ENCODE results near the gene IGF2. TPM values are rescaled to one million over a fixed set of nuclear protein-coding genes. Genes with fewer than 3 reads are reported as not detected.

Gene IGF2
- total RNA-seq, 1 experiment from 2014 or later: 0.29 TPM

GRCh38 chr11:2122907-2123627 lies 16.1 kb downstream of the IGF2 start:
- peak; percentile 48 for DNase-seq (ENCODE audit: low read depth)

- peak; percentile 28 for DNase-seq (ENCODE audit: low read depth)
These were observed 16.8 kb downstream of the IGF2 start for GRCh38 chr11:2122222-2122906.

- DNase-seq (ENCODE audit: low read depth): no peak
These were observed 17.7 kb downstream of the IGF2 start for GRCh38 chr11:2121227-2122130.

- no peak for DNase-seq (ENCODE audit: low read depth)
These were observed 18.7 kb downstream of the IGF2 start for GRCh38 chr11:2120359-2121100.

- DNase-seq (ENCODE audit: low read depth): no peak
These were observed 20.5 kb downstream of the IGF2 start for GRCh38 chr11:2118677-2119076.

GRCh38 chr11:2116680-2117079 lies 22.5 kb downstream of the IGF2 start:
- DNase-seq (ENCODE audit: low read depth): no peak

GRCh38 chr11:2115308-2115707 lies 23.9 kb downstream of the IGF2 start:
- DNase-seq (ENCODE audit: low read depth): no peak

- no peak for DNase-seq (ENCODE audit: low read depth)
These were observed 24.6 kb downstream of the IGF2 start for GRCh38 chr11:2114430-2115241.

- no peak for DNase-seq (ENCODE audit: low read depth)
These were observed 25.4 kb downstream of the IGF2 start for GRCh38 chr11:2113776-2114175.

- no peak for DNase-seq (ENCODE audit: low read depth)
These were observed 28.7 kb downstream of the IGF2 start for GRCh38 chr11:2110521-2110920.

- no peak for DNase-seq (ENCODE audit: low read depth)
These were observed 29.6 kb downstream of the IGF2 start for GRCh38 chr11:2109541-2110019.

GRCh38 chr11:2108675-2109491 lies 30.3 kb downstream of the IGF2 start:
- no peak for DNase-seq (ENCODE audit: low read depth)

- no peak for DNase-seq (ENCODE audit: low read depth)
These were observed 31.1 kb downstream of the IGF2 start for GRCh38 chr11:2107941-2108630.

- DNase-seq (ENCODE audit: low read depth): no peak
These were observed 31.7 kb downstream of the IGF2 start for GRCh38 chr11:2107521-2107920.

- DNase-seq (ENCODE audit: low read depth): no peak
These were observed 32.5 kb downstream of the IGF2 start for GRCh38 chr11:2106583-2107209.

GRCh38 chr11:2105511-2105910 lies 33.7 kb downstream of the IGF2 start:
- no peak for DNase-seq (ENCODE audit: low read depth)

GRCh38 chr11:2104524-2105440 lies 34.4 kb downstream of the IGF2 start:
- no peak for DNase-seq (ENCODE audit: low read depth)

Data from Daoy (cell line).